SK-N-SH (cell line): Measurements from ENCODE around the gene UNC5B. TPM values are rescaled to one million over a fixed set of nuclear protein-coding genes. Genes with fewer than 3 reads are reported as not detected.
A peak's percentile ranks its signal among the peaks of the same experiment; 100 is the strongest.

ENCODE experiments used
- CTCF ChIA-PET: fragments of 300-600, 350-600 bp; formaldehyde crosslinking; extraction: SDS; loops from one replicate; lab custom pipeline; 2021; lab: Yijun Ruan, JAX
- POLR2A ChIA-PET: fragments of 350-600 bp; sonication (Branson Sonifier 250); formaldehyde crosslinking; extraction: SDS; loops from one replicate; lab custom pipeline; 2020; ENCODE audit warnings: antibody characterized with exemption, inconsistent platforms; lab: Yijun Ruan, JAX
- DNase-seq: peaks from one replicate; pipeline ENCODE4 v3.0.0; 2012
- H2AFZ ChIP-seq: fragments of 200-600 bp; sonication (generic); 2 replicates; pipeline ENCODE4 v1.8.1; 2016; ENCODE audit warnings: antibody characterized with exemption, mild to moderate bottlenecking, low read depth
- H3F3A ChIP-seq: fragments of 200-600 bp; sonication (generic); replicated peaks from 2 replicates; pipeline ENCODE3; 2016; ENCODE audit warnings: antibody characterized with exemption, mild to moderate bottlenecking; ENCODE audit not compliant: insufficient read depth
- H3K27ac ChIP-seq, 2 experiments: fragments of 200-500 bp in 1 of 2; fragments of 200-600 bp in 1 of 2; sonication (Bioruptor generic) in 1 of 2; sonication (generic), shearing (Covaris generic) in 1 of 2; 2 replicates each; pipeline versions ENCODE4 v1.5.1 to v1.6.1; 2014 to 2016; ENCODE audit warnings: low read depth in 2 of 2, inconsistent platforms in 1 of 2, low read length in 1 of 2, mild to moderate bottlenecking in 1 of 2, mixed read lengths in 1 of 2
- H3K27me3 ChIP-seq: fragments of 200-600 bp; sonication (generic), shearing (Covaris generic); 2 replicates; pipeline ENCODE4 v1.6.1; 2016; ENCODE audit warnings: mixed run types; ENCODE audit not compliant: insufficient read depth
- H3K36me3 ChIP-seq, 2 experiments: fragments of 200-500 bp in 1 of 2; fragments of 200-600 bp in 1 of 2; sonication (Bioruptor generic) in 1 of 2; sonication (generic) in 1 of 2; replicated peaks in 1 of 2; 2 replicates each; pipeline versions ENCODE3 to v1.5.1; 2014 to 2016; ENCODE audit warnings: low read length in 1 of 2, mild to moderate bottlenecking in 1 of 2; ENCODE audit not compliant: insufficient read depth in 2 of 2, control insufficient read depth in 1 of 2
- H3K4me1 ChIP-seq, 2 experiments: fragments of 200-500 bp in 1 of 2; fragments of 200-600 bp in 1 of 2; sonication (Bioruptor generic) in 1 of 2; sonication (generic), shearing (Covaris generic) in 1 of 2; 2 replicates each; pipeline versions ENCODE4 v1.5.1 to v1.6.1; 2014 to 2016; ENCODE audit warnings: low read depth in 1 of 2, low read length in 1 of 2, mixed run types in 1 of 2; ENCODE audit not compliant: insufficient read depth in 2 of 2, control insufficient read depth in 1 of 2
- H3K4me2 ChIP-seq: fragments of 200-600 bp; sonication (generic), shearing (Covaris generic); 2 replicates; pipeline ENCODE4 v1.6.1; 2017; ENCODE audit warnings: mixed run types
- H3K4me3 ChIP-seq, 2 experiments: fragments of 200-500 bp in 1 of 2; fragments of 200-600 bp in 1 of 2; sonication (Bioruptor generic) in 1 of 2; sonication (generic), shearing (Covaris generic) in 1 of 2; 2 replicates each; pipeline versions ENCODE4 v1.5.1 to v1.8.1; 2014 to 2016; ENCODE audit warnings: low read depth in 2 of 2, inconsistent platforms in 1 of 2, low read length in 1 of 2, mild to moderate bottlenecking in 1 of 2, mixed read lengths in 1 of 2, moderate library complexity in 1 of 2
- H3K79me2 ChIP-seq: fragments of 200-600 bp; sonication (generic); 2 replicates; pipeline ENCODE4 v1.8.1; 2017; ENCODE audit warnings: mild to moderate bottlenecking; ENCODE audit not compliant: insufficient read depth
- H3K9ac ChIP-seq: fragments of 200-600 bp; sonication (generic); 2 replicates; pipeline ENCODE4 v1.6.1; 2017; ENCODE audit warnings: mixed run types
- H3K9me2 ChIP-seq: fragments of 200-600 bp; sonication (generic); 2 replicates; pipeline ENCODE4 v1.6.1; 2017; ENCODE audit warnings: mixed run types
- H3K9me3 ChIP-seq: fragments of 200-600 bp; sonication (generic); 2 replicates; pipeline ENCODE4 v1.6.1; 2017; ENCODE audit warnings: mixed run types, mild to moderate bottlenecking, moderate library complexity
- H4K20me1 ChIP-seq: fragments of 200-600 bp; sonication (generic); 2 replicates; pipeline ENCODE4 v1.6.1; 2017; ENCODE audit warnings: mild to moderate bottlenecking, mixed run types; ENCODE audit not compliant: insufficient read depth
- CHD2 ChIP-seq: fragments of 150-350 bp; IDR thresholded peaks from 2 replicates; pipeline ENCODE4 v1.6.1; 2018; ENCODE audit warnings: low read length; ENCODE audit not compliant: partially characterized antibody
- EZH2phosphoT487 ChIP-seq: fragments of 200-600 bp; sonication (generic); IDR thresholded peaks from 2 replicates; pipeline ENCODE4 v1.6.1; 2017; ENCODE audit warnings: low read depth, mixed run types, mild to moderate bottlenecking, antibody characterized with exemption, moderate library complexity, borderline replicate concordance
- GABPA ChIP-seq: IDR thresholded peaks from 2 replicates; pipeline ENCODE4 v1.4.0; 2012; ENCODE audit warnings: low read depth, mild to moderate bottlenecking
- JUND ChIP-seq: IDR thresholded peaks from 2 replicates; pipeline ENCODE4 v1.4.0; 2012
- MEF2A ChIP-seq: IDR thresholded peaks from 2 replicates; pipeline ENCODE4 v1.4.0; 2012; ENCODE audit warnings: low read depth, borderline replicate concordance
- MXI1 ChIP-seq: IDR thresholded peaks from 2 replicates; pipeline ENCODE4 v1.6.1; 2012; ENCODE audit warnings: mild to moderate bottlenecking, low read depth, low read length, improper control_type of control experiment
- NRF1 ChIP-seq: IDR thresholded peaks from 2 replicates; pipeline ENCODE4 v1.6.1; 2012; ENCODE audit warnings: low read depth, mild to moderate bottlenecking, low read length
- RAD21 ChIP-seq: IDR thresholded peaks from 2 replicates; pipeline ENCODE4 v1.6.1; 2012; ENCODE audit warnings: mild to moderate bottlenecking, low read length
- RCOR1 ChIP-seq: fragments of 150-350 bp; IDR thresholded peaks from 2 replicates; pipeline ENCODE4 v1.6.1; 2017; ENCODE audit warnings: antibody characterized with exemption, low read length
- RFX5 ChIP-seq: IDR thresholded peaks from 2 replicates; pipeline ENCODE4 v1.6.1; 2012; ENCODE audit warnings: mild to moderate bottlenecking, improper control_type of control experiment, low read length
- SIN3A ChIP-seq: IDR thresholded peaks from 2 replicates; pipeline ENCODE4 v1.6.1; 2012; ENCODE audit warnings: low read depth, mild to moderate bottlenecking, low read length, moderate library complexity, borderline replicate concordance
- SMC3 ChIP-seq: IDR thresholded peaks from 2 replicates; pipeline ENCODE4 v1.6.1; 2012; ENCODE audit warnings: low read depth, low read length, improper control_type of control experiment
- TAF1 ChIP-seq: IDR thresholded peaks from 2 replicates; pipeline ENCODE4 v1.6.1; 2012; ENCODE audit warnings: low read depth, mild to moderate bottlenecking, low read length, moderate library complexity, borderline replicate concordance
- TEAD4 ChIP-seq: IDR thresholded peaks from 2 replicates; pipeline ENCODE4 v1.4.0; 2012; ENCODE audit warnings: mild to moderate bottlenecking, borderline replicate concordance; ENCODE audit not compliant: insufficient read depth
- YY1 ChIP-seq: IDR thresholded peaks from 2 replicates; pipeline ENCODE4 v1.4.0; 2012; ENCODE audit warnings: low read depth, mild to moderate bottlenecking
- WGBS: methylation state at CpG from one replicate; pipeline ENCODE4 v1.1.6; 2017; ENCODE audit warnings: low lambda C conversion rate; 5-methylcytosine and 5-hydroxymethylcytosine counted together
- polyA plus RNA-seq, 3 experiments: library from polyadenylated mRNA; depleted of rRNA; stranded (reverse); fragments of >200 nt; gene quantifications; 2 replicates each; pipeline ENCODE4 v1.2.3, GENCODE V29; 2012
- TF ChIP-seq, protein P1 (sequence below): fragments of 200-600 bp; sonication (generic); IDR thresholded peaks from 2 replicates; pipeline ENCODE4 v1.6.1; 2017; ENCODE audit warnings: antibody characterized with exemption, mild to moderate bottlenecking, moderate library complexity
- TF ChIP-seq, protein P2 (sequence below): IDR thresholded peaks from 2 replicates; pipeline ENCODE4 v1.4.0; 2012; ENCODE audit warnings: low read depth, borderline replicate concordance
- TF ChIP-seq, protein P3 (sequence below): IDR thresholded peaks from 2 replicates; pipeline ENCODE4 v1.4.0; 2012; ENCODE audit warnings: low read depth, borderline replicate concordance

The UNC5B gene
- polyA plus RNA-seq, 1 of the 3 experiments (the other 2 are of a cell fraction): 13.8 TPM

DNA sequence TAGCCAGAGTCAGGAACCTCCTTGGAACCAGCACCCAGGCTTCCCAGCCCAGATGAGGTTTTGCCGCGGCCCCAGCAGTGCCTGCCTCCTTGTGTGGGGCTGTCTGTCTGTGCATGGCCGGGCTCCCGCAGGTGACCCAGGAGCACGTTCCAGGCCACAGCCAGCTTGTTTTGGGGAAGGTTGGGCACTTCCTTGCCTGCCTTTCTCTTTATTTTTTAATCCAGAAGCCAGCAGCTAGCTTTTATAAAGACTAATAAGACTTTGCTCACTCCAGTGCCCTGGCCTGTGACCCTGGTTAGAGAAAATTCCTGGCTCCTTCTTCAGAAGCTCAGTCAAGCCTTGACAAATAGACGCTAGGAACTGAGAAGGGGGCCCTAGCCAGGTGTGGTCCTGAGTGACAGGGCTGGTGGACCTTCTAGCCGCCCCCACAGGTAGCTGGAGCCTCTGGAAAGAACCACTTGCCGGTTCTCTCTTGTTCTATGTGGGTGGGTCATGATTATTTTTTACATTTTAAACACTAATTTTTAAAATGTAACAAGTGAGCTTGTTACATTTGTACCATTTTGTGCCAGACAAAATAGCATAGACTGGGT lies 107.5 kb downstream of the UNC5B start:
- 57% methylated on average over 8 of the region's 8 CpGs for WGBS
- Histone ChIP-seq H3K9ac (peak overlapping the region; percentile 78; the same call in 1 of the 2 replicates), H3F3A (peaks cover 4% of the 10 kb centered on the region), H2AFZ (peak overlapping the region; percentile 99; the same call in 1 of the 2 replicates), H3K27me3 (no peaks in the 10 kb centered on the region), H3K9me2 (no peaks in the 10 kb centered on the region), H3K79me2 (no peaks in the 10 kb centered on the region), H3K4me3 (peak overlapping the region; percentile 86 to 94), H3K9me3 (no peaks in the 10 kb centered on the region), H3K4me1 (peaks cover 0 to 15% of the 10 kb centered on the region in 2 experiments; a peak in 1 of 4 replicates), H3K36me3 (peaks cover 0 to 7% of the 10 kb centered on the region in 2 experiments), H4K20me1 (no peaks in the 10 kb centered on the region), H3K4me2 (peak overlapping the region; percentile 97), H3K27ac (peak overlapping the region in 1 of 2 experiments; percentile 25; a peak in 2 of 4 replicates)
- ChIA-PET POLR2A (interaction anchor here (0.9 to 1.9 kb wide), 7 partner anchors 12 to 397 kb away, joined by 3 to 14 read pairs (median 3); no protein-coding TSS in a partner anchor), CTCF (interaction anchor here (0.7 to 9.0 kb wide), 49 partner anchors 10 to 493 kb away, joined by 3 to 99 read pairs (median 4); partner anchors contain the start of gene CDH23)
- DNase-seq: no peak
- TF ChIP-seq SIN3A: no peak
- TF ChIP-seq RCOR1: no peak
- no peak for TF ChIP-seq EZH2phosphoT487
- no peak for TF ChIP-seq RFX5
- no peak for TF ChIP-seq RAD21
- TF ChIP-seq, protein P1, sequence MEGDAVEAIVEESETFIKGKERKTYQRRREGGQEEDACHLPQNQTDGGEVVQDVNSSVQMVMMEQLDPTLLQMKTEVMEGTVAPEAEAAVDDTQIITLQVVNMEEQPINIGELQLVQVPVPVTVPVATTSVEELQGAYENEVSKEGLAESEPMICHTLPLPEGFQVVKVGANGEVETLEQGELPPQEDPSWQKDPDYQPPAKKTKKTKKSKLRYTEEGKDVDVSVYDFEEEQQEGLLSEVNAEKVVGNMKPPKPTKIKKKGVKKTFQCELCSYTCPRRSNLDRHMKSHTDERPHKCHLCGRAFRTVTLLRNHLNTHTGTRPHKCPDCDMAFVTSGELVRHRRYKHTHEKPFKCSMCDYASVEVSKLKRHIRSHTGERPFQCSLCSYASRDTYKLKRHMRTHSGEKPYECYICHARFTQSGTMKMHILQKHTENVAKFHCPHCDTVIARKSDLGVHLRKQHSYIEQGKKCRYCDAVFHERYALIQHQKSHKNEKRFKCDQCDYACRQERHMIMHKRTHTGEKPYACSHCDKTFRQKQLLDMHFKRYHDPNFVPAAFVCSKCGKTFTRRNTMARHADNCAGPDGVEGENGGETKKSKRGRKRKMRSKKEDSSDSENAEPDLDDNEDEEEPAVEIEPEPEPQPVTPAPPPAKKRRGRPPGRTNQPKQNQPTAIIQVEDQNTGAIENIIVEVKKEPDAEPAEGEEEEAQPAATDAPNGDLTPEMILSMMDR: no peak
- no peak for TF ChIP-seq TEAD4
- TF ChIP-seq GABPA: no peak
- no peak for TF ChIP-seq NRF1
- TF ChIP-seq CHD2: no peak
- TF ChIP-seq SMC3: no peak
- no peak for TF ChIP-seq MEF2A
- TF ChIP-seq YY1: no peak

DNA sequence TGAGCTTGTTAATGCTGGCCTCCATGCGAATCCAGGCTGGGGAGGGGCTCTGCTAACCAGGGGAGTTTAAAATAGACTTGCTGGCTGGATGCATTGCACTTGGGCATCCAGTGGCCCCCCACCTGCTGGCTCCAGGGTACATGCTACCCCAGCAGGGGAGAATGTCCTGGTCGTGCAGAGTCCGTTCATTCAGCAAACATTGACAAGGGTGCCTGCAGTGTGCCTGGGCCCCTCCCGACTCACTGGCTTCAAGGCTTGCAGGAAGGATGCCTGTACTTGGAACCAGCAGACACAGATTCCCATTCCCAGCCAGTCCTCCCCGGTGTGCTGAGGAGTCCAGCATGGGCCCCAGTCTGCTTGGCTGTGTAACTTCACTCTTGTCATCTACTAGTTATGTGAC lies 108.2 kb downstream of the UNC5B start:
- Histone ChIP-seq H3K4me2 (no peak overlapping the region), H3F3A (peaks cover 2% of the 10 kb centered on the region), H3K9me3 (no peaks in the 10 kb centered on the region), H3K4me3 (no peak overlapping the region), H3K9ac (no peak overlapping the region), H2AFZ (no peak overlapping the region), H3K9me2 (no peaks in the 10 kb centered on the region), H3K4me1 (peaks cover 0 to 15% of the 10 kb centered on the region in 2 experiments; a peak in 1 of 4 replicates), H4K20me1 (no peaks in the 10 kb centered on the region), H3K36me3 (peaks cover 0 to 13% of the 10 kb centered on the region in 2 experiments), H3K27ac (no peak overlapping the region), H3K27me3 (no peaks in the 10 kb centered on the region), H3K79me2 (no peaks in the 10 kb centered on the region)
- ChIA-PET CTCF (interaction anchor here (1.0 to 9.0 kb wide), 23 partner anchors 9 to 418 kb away, joined by 3 to 99 read pairs (median 7); partner anchors contain the start of gene CDH23), POLR2A (interaction anchor here (1.4 to 1.9 kb wide), 2 partner anchors 56 to 376 kb away, joined by 3 to 14 read pairs; no protein-coding TSS in a partner anchor)
- 92% methylated on average over 2 of the region's 5 CpGs for WGBS
- DNase-seq: no peak
- TF ChIP-seq NRF1 (no peak), GABPA (no peak), MEF2A (no peak), TAF1 (no peak), JUND (no peak), EZH2phosphoT487 (no peak), YY1 (no peak), MXI1 (no peak)
- TF ChIP-seq, protein P2, sequence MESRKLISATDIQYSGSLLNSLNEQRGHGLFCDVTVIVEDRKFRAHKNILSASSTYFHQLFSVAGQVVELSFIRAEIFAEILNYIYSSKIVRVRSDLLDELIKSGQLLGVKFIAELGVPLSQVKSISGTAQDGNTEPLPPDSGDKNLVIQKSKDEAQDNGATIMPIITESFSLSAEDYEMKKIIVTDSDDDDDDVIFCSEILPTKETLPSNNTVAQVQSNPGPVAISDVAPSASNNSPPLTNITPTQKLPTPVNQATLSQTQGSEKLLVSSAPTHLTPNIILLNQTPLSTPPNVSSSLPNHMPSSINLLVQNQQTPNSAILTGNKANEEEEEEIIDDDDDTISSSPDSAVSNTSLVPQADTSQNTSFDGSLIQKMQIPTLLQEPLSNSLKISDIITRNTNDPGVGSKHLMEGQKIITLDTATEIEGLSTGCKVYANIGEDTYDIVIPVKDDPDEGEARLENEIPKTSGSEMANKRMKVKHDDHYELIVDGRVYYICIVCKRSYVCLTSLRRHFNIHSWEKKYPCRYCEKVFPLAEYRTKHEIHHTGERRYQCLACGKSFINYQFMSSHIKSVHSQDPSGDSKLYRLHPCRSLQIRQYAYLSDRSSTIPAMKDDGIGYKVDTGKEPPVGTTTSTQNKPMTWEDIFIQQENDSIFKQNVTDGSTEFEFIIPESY: no peak
- TF ChIP-seq, protein P1: no peak
- TF ChIP-seq, protein P3, sequence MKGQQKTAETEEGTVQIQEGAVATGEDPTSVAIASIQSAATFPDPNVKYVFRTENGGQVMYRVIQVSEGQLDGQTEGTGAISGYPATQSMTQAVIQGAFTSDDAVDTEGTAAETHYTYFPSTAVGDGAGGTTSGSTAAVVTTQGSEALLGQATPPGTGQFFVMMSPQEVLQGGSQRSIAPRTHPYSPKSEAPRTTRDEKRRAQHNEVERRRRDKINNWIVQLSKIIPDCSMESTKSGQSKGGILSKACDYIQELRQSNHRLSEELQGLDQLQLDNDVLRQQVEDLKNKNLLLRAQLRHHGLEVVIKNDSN: no peak
